Calu3 (cell line): ENCODE results near the gene ZNF750. TPM values are rescaled to one million over a fixed set of nuclear protein-coding genes. Genes with fewer than 3 reads are reported as not detected.

Experiments
- BruUV-seq: library from RNA; stranded (reverse); fragments of 400-500 nt; replicated peaks from 2 replicates; lab custom pipeline; 2021; lab: Mats Ljungman, UMichigan
- CTCF ChIA-PET: fragments of 300-600 bp; sonication (Branson Sonifier 250); formaldehyde crosslinking; loops from one replicate; lab custom pipeline; 2022; ENCODE audit warnings: antibody characterized with exemption; lab: Charles Lee
- DNase-seq: peaks from one replicate; pipeline ENCODE4 v3.0.0; 2022
- H3K27ac Mint-ChIP-seq: one replicate; pipeline ENCODE4 v1.8.0; 2022; ENCODE audit warnings: mixed read lengths; ENCODE audit not compliant: unreplicated experiment
- H3K27me3 Mint-ChIP-seq: one replicate; pipeline ENCODE4 v1.8.0; 2022; ENCODE audit warnings: mixed read lengths; ENCODE audit not compliant: unreplicated experiment
- H3K36me3 Mint-ChIP-seq: one replicate; pipeline ENCODE4 v1.8.0; 2022; ENCODE audit warnings: mild to moderate bottlenecking, moderate library complexity, mixed read lengths; ENCODE audit not compliant: insufficient read depth, unreplicated experiment
- H3K4me1 Mint-ChIP-seq: one replicate; pipeline ENCODE4 v1.8.0; 2022; ENCODE audit warnings: mild to moderate bottlenecking, low read depth, mixed read lengths; ENCODE audit not compliant: unreplicated experiment
- H3K4me3 Mint-ChIP-seq: one replicate; pipeline ENCODE4 v1.8.0; 2022; ENCODE audit warnings: mild to moderate bottlenecking, low read depth, moderate library complexity, mixed read lengths; ENCODE audit not compliant: unreplicated experiment
- H3K9me3 Mint-ChIP-seq: one replicate; pipeline ENCODE4 v1.8.0; 2022; ENCODE audit warnings: low read depth, mixed read lengths; ENCODE audit not compliant: unreplicated experiment
- intact Hi-C: fragments of 100-400 bp; cut with micrococcal nuclease; formaldehyde crosslinking; loops from one replicate; pipeline ENCODE4 v1.10.0; 2022; ENCODE audit not compliant: unreplicated experiment
- total RNA-seq: library from RNA; stranded (reverse); gene quantifications from 2 replicates; pipeline ENCODE4 v1.2.3, GENCODE V29; 2022
- TF ChIP-seq, protein P1 (sequence below): fragments of 200-600 bp; IDR thresholded peaks from one replicate; pipeline ENCODE4 v1.8.0; 2022; ENCODE audit warnings: antibody characterized with exemption; ENCODE audit not compliant: unreplicated experiment

Gene ZNF750
- total RNA-seq, 1 experiment from 2014 or later: not detected

GRCh38 chr17:82865274-82865673 lies 25.5 kb upstream of the ZNF750 start:
- BruUV-seq: no TSS peak
- Mint-ChIP-seq H3K36me3 (peaks cover 6% of the 10 kb centered on the region), H3K27ac (no peak overlapping the region), H3K4me3 (no peak overlapping the region), H3K9me3 (no peaks in the 10 kb centered on the region), H3K27me3 (no peaks in the 10 kb centered on the region), H3K4me1 (peaks cover 4% of the 10 kb centered on the region)
- TF ChIP-seq, protein P1, sequence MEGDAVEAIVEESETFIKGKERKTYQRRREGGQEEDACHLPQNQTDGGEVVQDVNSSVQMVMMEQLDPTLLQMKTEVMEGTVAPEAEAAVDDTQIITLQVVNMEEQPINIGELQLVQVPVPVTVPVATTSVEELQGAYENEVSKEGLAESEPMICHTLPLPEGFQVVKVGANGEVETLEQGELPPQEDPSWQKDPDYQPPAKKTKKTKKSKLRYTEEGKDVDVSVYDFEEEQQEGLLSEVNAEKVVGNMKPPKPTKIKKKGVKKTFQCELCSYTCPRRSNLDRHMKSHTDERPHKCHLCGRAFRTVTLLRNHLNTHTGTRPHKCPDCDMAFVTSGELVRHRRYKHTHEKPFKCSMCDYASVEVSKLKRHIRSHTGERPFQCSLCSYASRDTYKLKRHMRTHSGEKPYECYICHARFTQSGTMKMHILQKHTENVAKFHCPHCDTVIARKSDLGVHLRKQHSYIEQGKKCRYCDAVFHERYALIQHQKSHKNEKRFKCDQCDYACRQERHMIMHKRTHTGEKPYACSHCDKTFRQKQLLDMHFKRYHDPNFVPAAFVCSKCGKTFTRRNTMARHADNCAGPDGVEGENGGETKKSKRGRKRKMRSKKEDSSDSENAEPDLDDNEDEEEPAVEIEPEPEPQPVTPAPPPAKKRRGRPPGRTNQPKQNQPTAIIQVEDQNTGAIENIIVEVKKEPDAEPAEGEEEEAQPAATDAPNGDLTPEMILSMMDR: no peak
- CTCF ChIA-PET: interaction anchor here (0.6 kb wide), 2 partner anchors 10 to 85 kb away, joined by 3 read pairs; no protein-coding TSS in a partner anchor
- intact Hi-C loops: no loop called here
- no peak for DNase-seq

GRCh38 chr17:82864713-82865248 lies 25.0 kb upstream of the ZNF750 start:
- H3K36me3 Mint-ChIP-seq: peaks cover 7% of the 10 kb centered on the region
- CTCF ChIA-PET: interaction anchor here (0.6 kb wide), 1 partner anchor 85 kb away, joined by 3 read pairs; no protein-coding TSS in a partner anchor
- no peaks in the 10 kb centered on the region for H3K27me3 Mint-ChIP-seq
- peaks cover 9% of the 10 kb centered on the region for H3K4me1 Mint-ChIP-seq
- intact Hi-C loops: no loop called here
- H3K9me3 Mint-ChIP-seq: no peaks in the 10 kb centered on the region
- BruUV-seq: no TSS peak
- H3K27ac Mint-ChIP-seq: no peak overlapping the region
- DNase-seq: no peak
- TF ChIP-seq, protein P1: no peak
- H3K4me3 Mint-ChIP-seq: no peak overlapping the region

GRCh38 chr17:82863941-82864712 lies 24.3 kb upstream of the ZNF750 start:
- DNase-seq: no peak
- intact Hi-C loops: no loop called here
- peaks cover 13% of the 10 kb centered on the region for H3K36me3 Mint-ChIP-seq
- H3K27me3 Mint-ChIP-seq: no peaks in the 10 kb centered on the region
- no peaks in the 10 kb centered on the region for H3K9me3 Mint-ChIP-seq
- no TSS peak for BruUV-seq
- H3K4me1 Mint-ChIP-seq: peaks cover 15% of the 10 kb centered on the region
- no peak overlapping the region for H3K4me3 Mint-ChIP-seq
- TF ChIP-seq, protein P1: no peak
- H3K27ac Mint-ChIP-seq: no peak overlapping the region
- CTCF ChIA-PET: no interaction called here

DNA sequence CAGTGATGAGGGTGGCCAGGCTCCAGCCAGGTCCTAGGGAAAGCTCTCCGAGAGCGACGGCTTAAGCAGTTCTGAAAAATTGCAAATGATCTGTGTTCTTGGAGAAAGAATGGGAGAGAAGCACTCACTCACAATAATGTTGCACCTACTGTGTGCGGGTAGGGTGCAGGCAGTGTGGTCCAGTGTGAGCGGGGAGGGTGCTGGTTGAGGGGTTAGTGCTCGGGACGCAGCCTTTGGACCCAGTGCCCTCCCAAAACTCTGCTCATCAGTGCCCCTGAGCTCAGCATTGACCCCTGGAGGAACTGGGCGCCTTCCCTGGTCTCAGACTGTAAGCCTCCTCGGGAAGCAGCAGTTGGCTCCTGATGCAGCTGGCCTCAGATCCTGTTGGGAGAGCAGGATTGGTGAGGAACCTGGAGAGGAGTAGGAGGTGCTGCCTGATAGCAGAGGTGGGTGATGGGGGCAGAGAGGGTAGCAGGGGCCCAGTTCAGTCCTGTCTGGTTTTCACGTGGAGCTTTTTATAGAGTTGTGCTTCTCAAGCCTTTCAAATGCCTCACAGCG lies 23.6 kb upstream of the ZNF750 start:
- Mint-ChIP-seq H3K27me3 (no peaks in the 10 kb centered on the region), H3K4me1 (peaks cover 22% of the 10 kb centered on the region), H3K9me3 (no peaks in the 10 kb centered on the region), H3K4me3 (no peak overlapping the region), H3K27ac (no peak overlapping the region), H3K36me3 (peaks cover 20% of the 10 kb centered on the region)
- CTCF ChIA-PET: no interaction called here
- intact Hi-C loops: no loop called here
- DNase-seq: no peak
- no TSS peak for BruUV-seq
- TF ChIP-seq, protein P1: no peak
